Heart left ventricle (tissue), 16 donors: ENCODE measurements around the gene PTPRO. TPM values are rescaled to one million over a fixed set of nuclear protein-coding genes. Genes with fewer than 3 reads are reported as not detected.

Experiments used
- ATAC-seq, 4 donors: fragments of 200-7000 bp; cut with Tn5 transposase; one replicate each; pipeline ENCODE4 v1.9.1; 2020 to 2022; ENCODE audit warnings: moderate library complexity in 4 of 4, mild to moderate bottlenecking in 3 of 4, moderate number of reproducible peaks in 1 of 4
- DNase-seq, 5 donors: peaks; one replicate each; pipeline ENCODE4 v3.0.0-alpha.2; 2020
- H3K27ac ChIP-seq, 12 donors: fragments of 200-600 bp; sonication (generic) in 4 of 12; one replicate each; pipeline versions ENCODE4 v1.5.0 to v1.8.0; 2016 to 2022; ENCODE audit warnings: mild to moderate bottlenecking in 2 of 12
- H3K27me3 ChIP-seq, 9 donors: fragments of 200-600 bp; sonication (generic) in 2 of 9; one replicate each; pipeline versions ENCODE4 v1.5.1 to v1.8.0; 2016 to 2022; ENCODE audit warnings: mild to moderate bottlenecking in 3 of 9
- H3K36me3 ChIP-seq, 9 donors: fragments of 200-600 bp; sonication (generic) in 2 of 9; one replicate each; pipeline versions ENCODE4 v1.5.0 to v1.8.0; 2018 to 2022; ENCODE audit warnings: mild to moderate bottlenecking in 2 of 9
- H3K4me1 ChIP-seq, 12 donors: fragments of 200-600 bp; sonication (generic) in 4 of 12; one replicate each; pipeline versions ENCODE4 v1.5.0 to v1.8.0; 2016 to 2022; ENCODE audit warnings: mild to moderate bottlenecking in 3 of 12
- H3K4me3 ChIP-seq, 12 donors: fragments of 200-600 bp; sonication (generic) in 4 of 12; one replicate each; pipeline versions ENCODE4 v1.5.0 to v1.8.0; 2017 to 2022; ENCODE audit warnings: mild to moderate bottlenecking in 9 of 12, moderate library complexity in 4 of 12
- H3K9me3 ChIP-seq, 12 donors: fragments of 200-600 bp; sonication (generic) in 4 of 12; one replicate each; pipeline versions ENCODE4 v1.5.0 to v1.8.0; 2016 to 2022; ENCODE audit warnings: mild to moderate bottlenecking in 1 of 12
- POLR2A ChIP-seq, 2 donors: fragments of 450-650 bp; IDR thresholded peaks; one replicate each; pipeline ENCODE4 v1.6.1; 2017; ENCODE audit warnings: antibody characterized with exemption in 2 of 2, mild to moderate bottlenecking in 2 of 2, moderate library complexity in 2 of 2
- WGBS, 4 donors: extraction: QIAGEN DNeasy Blood & Tissue Kit in 2 of 4; methylation state at CpG; one replicate each; pipeline versions ENCODE4 v1.1.5 to v1.1.7; 2013 to 2018; 5-methylcytosine and 5-hydroxymethylcytosine counted together
- intact Hi-C, 10 donors: fragments of 100-400 bp; cut with DNase I; formaldehyde crosslinking; loops; one replicate each; pipeline versions ENCODE4 v1.11.1 to v1.14.2; 2022
- polyA plus RNA-seq, 2 donors: library from polyadenylated mRNA; stranded (reverse); fragments of 200-250 nt; gene quantifications; one replicate each; pipeline ENCODE4 v1.2.3, GENCODE V29; 2013
- total RNA-seq, 9 donors: library from RNA; depleted of rRNA in 2 of 9; stranded (reverse); fragments of >200 nt in 2 of 9; fragmentation: NEBNext Ultra II Directional in 3 of 9; extraction: Animal tissue kit (Norgen Biotek cat#: 25700) in 3 of 9; gene quantifications; one replicate each; pipeline versions ENCODE4 v1.1.0 to v1.2.4, GENCODE V29; 2016 to 2023
- TF ChIP-seq, protein P1 (sequence below), 12 donors: fragments of 200-600 bp; sonication (generic) in 4 of 12; IDR thresholded peaks; one replicate each; pipeline versions ENCODE4 v1.5.0 to v1.8.0; 2018 to 2022; ENCODE audit warnings: antibody characterized with exemption in 12 of 12, mild to moderate bottlenecking in 5 of 12
- donor health status: ischemic (EF 13 %, LVEDD 7.1; RV severe dilation, severe dysfunction).
- donor health status: healthy with polysubstance abuse.
- donor health status: DM: no; HTN: yes; CAD: no.
- donor health status: DM: no; HTN: no; CAD: no.
- donor health status: ischemic (EF 25% LVEDD 6.9; RV normal size, moderate dysfunction).
- donor health status: ischemic (EF 25% LVEDD 5.7; RV mildly dilated, moderate dysfunction).
- donor health status: healthy.
- donor health status: DM: yes; HTN: yes; CAD: no.
- donor health status: ischemic (EF 35%, LVEDD 5.7; RV mildly dilated, moderate dysfunction).
- donor health status: nonischemic (EF 11% LVEDD 7.7; RV severe dilation, severe dysfunction).
- donor health status: DM: yes; HTN: yes; CAD: no.
- donor health status: PGD.
- donor health status: ischemic (EF 29% LVEDD 5.4; RV normal size, mild dysfunction).
- donor health status: nonischemic (EF 23%, LVEDD 6.1; RV moderate dilation, normal function).

The PTPRO gene
- total and polyA plus RNA-seq, 11 donors: 0.20 to 9.3 (median 0.57) TPM

DNA sequence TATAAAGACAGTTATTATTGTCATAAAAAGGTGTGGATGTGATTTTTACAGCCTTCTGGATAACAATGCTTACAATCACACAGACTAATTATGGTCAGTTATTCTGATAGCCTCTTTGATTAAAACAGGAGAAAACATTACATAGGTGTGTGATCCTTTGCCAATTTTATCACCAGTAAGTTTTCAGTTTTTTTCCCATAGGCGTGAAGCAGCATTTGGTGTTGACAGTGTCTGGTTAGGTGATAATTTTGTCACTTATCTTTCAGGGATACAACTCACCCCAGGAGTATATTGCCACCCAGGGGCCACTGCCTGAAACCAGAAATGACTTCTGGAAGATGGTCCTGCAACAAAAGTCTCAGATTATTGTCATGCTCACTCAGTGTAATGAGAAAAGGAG is 258.1 kb downstream of the PTPRO start:
- Histone ChIP-seq H3K9me3 (no peaks in the 10 kb centered on the region), H3K4me3 (no peak overlapping the region), H3K36me3 (peaks cover 0 to 14% (median 0%) of the 10 kb centered on the region in 9 donors), H3K27me3 (peaks cover 0 to 15% (median 0%) of the 10 kb centered on the region in 9 donors), H3K4me1 (peaks cover 0 to 6% (median 0%) of the 10 kb centered on the region in 12 donors), H3K27ac (no peak overlapping the region)
- 59 to 84% (median 67%) methylated on average over 1 of the region's 1 CpG for WGBS, 4 donors
- intact Hi-C loops: loop anchor here in 8 of 10 donors (5.0 to 10.0 kb wide), 4 partner anchors 46 to 306 kb away; no protein-coding TSS in a partner anchor
- ATAC-seq (no peak), DNase-seq (no peak)
- no peak for TF ChIP-seq POLR2A (IDR thresholded peaks at IDR 0.05)
- TF ChIP-seq, protein P1, sequence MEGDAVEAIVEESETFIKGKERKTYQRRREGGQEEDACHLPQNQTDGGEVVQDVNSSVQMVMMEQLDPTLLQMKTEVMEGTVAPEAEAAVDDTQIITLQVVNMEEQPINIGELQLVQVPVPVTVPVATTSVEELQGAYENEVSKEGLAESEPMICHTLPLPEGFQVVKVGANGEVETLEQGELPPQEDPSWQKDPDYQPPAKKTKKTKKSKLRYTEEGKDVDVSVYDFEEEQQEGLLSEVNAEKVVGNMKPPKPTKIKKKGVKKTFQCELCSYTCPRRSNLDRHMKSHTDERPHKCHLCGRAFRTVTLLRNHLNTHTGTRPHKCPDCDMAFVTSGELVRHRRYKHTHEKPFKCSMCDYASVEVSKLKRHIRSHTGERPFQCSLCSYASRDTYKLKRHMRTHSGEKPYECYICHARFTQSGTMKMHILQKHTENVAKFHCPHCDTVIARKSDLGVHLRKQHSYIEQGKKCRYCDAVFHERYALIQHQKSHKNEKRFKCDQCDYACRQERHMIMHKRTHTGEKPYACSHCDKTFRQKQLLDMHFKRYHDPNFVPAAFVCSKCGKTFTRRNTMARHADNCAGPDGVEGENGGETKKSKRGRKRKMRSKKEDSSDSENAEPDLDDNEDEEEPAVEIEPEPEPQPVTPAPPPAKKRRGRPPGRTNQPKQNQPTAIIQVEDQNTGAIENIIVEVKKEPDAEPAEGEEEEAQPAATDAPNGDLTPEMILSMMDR (IDR thresholded peaks at IDR 0.05): no peak

DNA sequence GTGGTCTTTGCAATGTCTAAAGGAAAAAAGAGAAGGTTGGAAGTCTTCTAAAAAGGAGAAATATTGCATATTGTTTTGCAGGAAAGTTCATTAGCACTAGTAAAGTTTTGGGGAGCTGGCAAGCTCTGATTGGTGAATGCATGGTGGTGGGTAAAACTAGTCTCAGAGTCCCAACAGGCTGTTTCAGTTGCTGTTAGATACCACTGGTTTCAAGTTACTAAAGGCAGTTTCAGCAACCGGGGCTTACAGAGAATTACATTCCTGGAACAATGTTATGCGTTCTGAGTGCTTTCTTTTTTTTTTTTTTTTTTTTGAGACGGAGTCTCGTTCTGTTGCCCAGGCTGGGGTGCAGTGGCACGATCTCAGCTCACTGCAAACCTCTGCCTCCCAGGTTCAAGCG is 258.7 kb downstream of the PTPRO start:
- 60 to 73% (median 66%) methylated on average over 6 of the region's 6 CpGs for WGBS, 4 donors
- intact Hi-C loops: loop anchor here in 8 of 10 donors (5.0 to 10.0 kb wide), 4 partner anchors 46 to 306 kb away; no protein-coding TSS in a partner anchor
- ATAC-seq (no peak), DNase-seq (no peak)
- Histone ChIP-seq H3K4me3 (no peak overlapping the region), H3K9me3 (no peaks in the 10 kb centered on the region), H3K4me1 (peaks cover 0 to 6% (median 0%) of the 10 kb centered on the region in 12 donors), H3K36me3 (peaks cover 0 to 20% (median 0%) of the 10 kb centered on the region in 9 donors), H3K27me3 (peaks cover 0 to 15% (median 0%) of the 10 kb centered on the region in 9 donors), H3K27ac (no peak overlapping the region)
- TF ChIP-seq POLR2A (IDR thresholded peaks at IDR 0.05): no peak
- TF ChIP-seq, protein P1 (IDR thresholded peaks at IDR 0.05): no peak

DNA sequence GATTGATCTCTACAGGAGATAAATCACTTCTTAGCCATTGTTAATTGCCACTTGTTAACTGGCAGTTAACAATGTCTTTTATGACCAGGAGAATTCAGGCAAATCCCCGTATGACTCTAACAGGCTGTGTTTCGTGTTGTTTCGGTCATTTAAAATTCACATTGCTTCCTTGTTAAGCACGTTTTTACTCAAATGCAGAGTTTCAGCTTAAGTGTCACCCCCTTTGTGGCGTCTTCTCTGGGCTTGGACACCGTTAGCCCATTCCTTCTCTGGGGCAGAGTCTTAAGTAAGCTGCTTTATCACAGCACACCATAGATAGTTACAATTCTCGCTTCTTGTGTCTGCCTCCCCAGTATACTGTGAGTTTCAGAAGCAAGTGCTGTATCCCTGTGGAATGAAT is 261.5 kb downstream of the PTPRO start:
- WGBS, 4 donors: 77 to 84% (median 83%) methylated on average over 7 of the region's 7 CpGs
- H3K36me3 ChIP-seq: peaks cover 0 to 28% (median 0%) of the 10 kb centered on the region in 9 donors
- no peaks in the 10 kb centered on the region for H3K4me1 ChIP-seq
- DNase-seq: no peak
- ATAC-seq: no peak
- TF ChIP-seq, protein P1 (IDR thresholded peaks at IDR 0.05): no peak
- TF ChIP-seq POLR2A (IDR thresholded peaks at IDR 0.05): no peak
- H3K27me3 ChIP-seq: peaks cover 0 to 9% (median 0%) of the 10 kb centered on the region in 9 donors
- H3K4me3 ChIP-seq: no peak overlapping the region
- no peak overlapping the region for H3K27ac ChIP-seq
- no peaks in the 10 kb centered on the region for H3K9me3 ChIP-seq
- intact Hi-C loops: loop anchor here in 8 of 10 donors (1.0 to 10.0 kb wide), 7 partner anchors 49 to 309 kb away; no protein-coding TSS in a partner anchor

DNA sequence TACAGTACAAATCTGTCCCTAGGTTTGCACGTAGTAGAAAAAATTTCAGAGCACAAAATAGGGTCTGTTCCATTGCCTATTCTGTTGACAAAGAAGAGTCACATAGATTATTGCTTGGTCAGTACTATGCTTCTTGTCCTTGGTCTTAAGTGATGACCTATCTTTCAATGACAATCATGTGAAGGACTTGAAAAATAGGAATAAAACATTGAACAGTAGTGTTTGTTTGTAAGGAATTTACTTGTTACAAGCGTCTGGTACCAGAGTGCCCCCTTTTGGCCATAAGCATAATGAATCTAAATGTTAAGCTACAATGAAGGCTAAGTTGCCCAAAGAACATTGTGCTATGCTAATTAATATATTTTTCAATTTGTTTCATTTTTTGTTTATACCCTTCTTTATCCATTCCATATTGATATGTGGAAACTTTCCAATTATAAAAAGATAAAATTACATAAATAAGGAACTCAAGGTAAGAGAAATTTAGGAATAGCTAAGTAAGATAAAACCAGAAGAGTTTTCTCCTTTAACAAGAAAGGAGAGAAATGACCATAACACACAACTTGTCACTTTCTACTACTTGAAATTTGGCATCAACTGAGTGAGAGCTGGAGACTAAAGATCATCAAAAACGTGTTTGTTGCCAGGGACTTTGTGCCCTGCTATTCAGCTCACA is 262.2 kb downstream of the PTPRO start:
- peaks cover 0 to 9% (median 0%) of the 10 kb centered on the region in 9 donors for H3K27me3 ChIP-seq
- no peaks in the 10 kb centered on the region for H3K9me3 ChIP-seq
- DNase-seq: no peak
- H3K36me3 ChIP-seq: peaks cover 0 to 28% (median 0%) of the 10 kb centered on the region in 9 donors
- ATAC-seq: no peak
- H3K4me3 ChIP-seq: no peak overlapping the region
- no peaks in the 10 kb centered on the region for H3K4me1 ChIP-seq
- intact Hi-C loops: loop anchor here in 9 of 10 donors (1.0 to 10.0 kb wide), 7 partner anchors 50 to 310 kb away; no protein-coding TSS in a partner anchor
- 40 to 44% (median 42%) methylated on average over 3 of the region's 3 CpGs for WGBS, 4 donors
- no peak overlapping the region for H3K27ac ChIP-seq
- no peak for TF ChIP-seq POLR2A (IDR thresholded peaks at IDR 0.05)
- TF ChIP-seq, protein P1 (IDR thresholded peaks at IDR 0.05): peak; percentile 37 to 78 (median 61)
